GM19372 (cell line): ENCODE data around the gene RNPEP.
"Not testable (repeated sequence)": the region's sequence is repeated elsewhere in the genome, so short reads cannot be mapped to it uniquely, and the experiment has no call there.

Experiments used
- ATAC-seq: cut with Tn5 transposase; IDR thresholded peaks from one replicate; pipeline ENCODE4 v1.9.1; 2021; ENCODE audit warnings: mild to moderate bottlenecking, low read depth, moderate library complexity; ENCODE audit not compliant: unreplicated experiment

RNPEP gene

DNA sequence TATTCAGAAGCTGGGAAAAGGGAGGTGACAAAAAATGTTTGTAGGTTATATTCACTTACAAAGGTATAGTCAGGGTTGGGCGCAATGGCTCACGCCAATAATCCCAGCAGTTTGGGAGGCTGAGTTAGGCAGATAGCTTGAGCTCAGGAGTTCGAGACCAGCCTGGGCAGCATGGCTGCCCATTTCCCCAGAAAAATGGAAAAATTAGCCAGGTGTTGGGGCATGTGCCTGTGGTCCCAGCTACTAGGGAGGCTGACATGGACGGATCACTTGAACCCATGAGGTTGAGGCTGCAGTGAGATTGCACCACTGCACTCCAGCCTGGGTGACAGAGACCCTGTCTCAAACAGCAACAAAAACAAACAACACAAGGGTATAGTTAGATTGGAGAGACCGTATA lies 24.1 kb upstream of the RNPEP start:
- no peak for ATAC-seq

GRCh38 chr1:201962382-201962781 lies 20.1 kb upstream of the RNPEP start:
- not testable (repeated sequence) for ATAC-seq

DNA sequence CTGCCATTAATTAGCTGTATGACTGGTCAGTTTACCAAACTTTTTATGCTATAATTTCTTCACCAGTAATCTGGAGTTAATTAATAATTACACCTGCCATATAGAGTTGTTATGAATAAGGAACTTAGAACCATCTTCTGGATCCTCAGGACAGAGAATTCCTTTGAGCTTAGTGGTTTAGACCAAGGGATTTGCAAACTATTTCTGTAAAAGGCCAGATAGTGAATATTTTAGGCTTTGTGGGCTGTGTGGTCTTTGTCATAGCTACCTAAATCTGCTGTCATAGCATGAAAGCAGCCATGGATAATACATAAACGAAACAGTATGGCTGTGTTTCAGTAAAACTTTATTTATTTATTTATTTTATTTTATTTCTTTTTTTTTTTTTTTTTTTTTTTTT lies 18.2 kb upstream of the RNPEP start:
- no peak for ATAC-seq

DNA sequence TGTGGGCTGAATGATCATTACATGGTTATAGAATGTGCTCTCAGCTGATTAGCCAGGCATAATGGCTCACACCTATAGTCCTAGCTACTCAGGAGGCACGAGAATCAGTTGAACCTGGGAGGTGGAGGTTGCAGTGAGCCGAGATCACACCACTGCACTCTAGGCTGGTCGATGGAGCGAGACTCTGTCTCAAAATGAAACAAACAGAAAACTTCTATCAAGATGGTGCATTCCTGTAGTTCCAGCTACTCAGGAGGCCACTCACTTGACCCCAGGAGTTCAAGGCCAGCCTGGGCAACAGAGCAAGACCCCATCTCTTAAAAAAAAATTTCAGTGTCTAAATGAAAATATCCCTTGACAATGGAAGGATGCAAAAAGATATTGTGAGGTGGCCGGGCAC lies 16.3 kb upstream of the RNPEP start:
- ATAC-seq, result no peak

GRCh38 chr1:201968202-201968925 lies 14.1 kb upstream of the RNPEP start:
- no peak for ATAC-seq

GRCh38 chr1:201970334-201971159 lies 11.9 kb upstream of the RNPEP start:
- ATAC-seq, result no peak

GRCh38 chr1:201982082-201982622 lies 296 bp upstream of the RNPEP start:
- peak; percentile 23 for ATAC-seq

- no peak for ATAC-seq
Measured at GRCh38 chr1:201983380-201983805, 945 bp downstream of the RNPEP start.

DNA sequence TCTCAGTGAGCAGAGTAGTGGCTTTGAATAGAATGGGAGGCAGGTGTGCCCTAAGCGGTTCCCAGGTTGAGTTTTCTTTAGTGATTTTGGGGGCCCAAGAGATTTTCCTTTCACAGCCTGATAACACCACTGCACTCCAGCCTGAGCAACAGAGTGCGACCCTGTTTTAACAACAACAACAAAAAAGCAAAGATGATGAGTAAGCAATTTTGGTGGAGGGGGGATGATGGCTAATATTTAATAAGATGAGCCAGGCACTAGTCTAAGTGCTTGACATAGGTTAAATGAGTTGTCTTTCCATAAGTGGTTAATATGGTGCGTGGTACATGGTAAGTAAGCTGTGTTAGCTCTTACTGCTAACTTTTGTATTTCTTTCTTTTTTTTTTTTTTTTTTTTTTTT lies 2.0 kb downstream of the RNPEP start:
- ATAC-seq, result no peak

- no peak for ATAC-seq
Measured at GRCh38 chr1:201985355-201985754, 2.9 kb downstream of the RNPEP start.

- no peak for ATAC-seq
Measured at GRCh38 chr1:201988601-201989000, 6.2 kb downstream of the RNPEP start.

DNA sequence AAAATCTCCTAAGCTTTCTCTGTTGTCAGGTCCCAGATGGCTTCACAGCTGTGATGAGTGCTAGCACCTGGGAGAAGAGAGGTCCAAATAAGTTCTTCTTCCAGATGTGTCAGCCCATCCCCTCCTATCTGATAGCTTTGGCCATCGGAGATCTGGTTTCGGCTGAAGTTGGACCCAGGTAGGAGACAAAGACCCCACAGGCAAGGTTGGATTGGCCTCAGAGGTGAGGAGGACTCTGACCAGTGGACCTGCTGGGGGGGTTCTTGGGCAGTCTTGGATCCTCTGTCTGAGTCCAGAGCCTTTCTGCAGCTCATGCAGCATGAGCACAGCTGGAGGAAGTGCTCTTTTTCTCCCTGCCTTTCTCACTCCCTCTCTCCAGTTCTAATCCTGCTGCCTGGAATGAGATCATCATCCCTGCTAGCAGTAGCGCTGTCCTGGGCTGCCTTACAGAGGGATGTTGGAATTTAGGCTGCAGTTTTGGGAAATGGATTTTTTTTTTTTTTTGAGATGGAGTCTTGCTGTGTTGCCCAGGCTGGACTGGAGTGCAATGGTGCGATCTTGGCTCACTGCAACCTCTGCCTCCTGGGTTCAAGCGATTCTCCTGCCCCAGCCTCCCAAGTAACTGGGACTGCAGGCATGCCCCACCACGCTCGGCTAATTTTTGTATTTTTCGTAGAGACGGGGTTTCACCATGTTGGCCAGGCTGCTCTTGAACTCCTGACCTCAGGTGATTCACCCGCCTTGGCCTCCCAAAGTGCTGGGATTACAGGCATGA lies 7.1 kb downstream of the RNPEP start:
- ATAC-seq, result no peak

DNA sequence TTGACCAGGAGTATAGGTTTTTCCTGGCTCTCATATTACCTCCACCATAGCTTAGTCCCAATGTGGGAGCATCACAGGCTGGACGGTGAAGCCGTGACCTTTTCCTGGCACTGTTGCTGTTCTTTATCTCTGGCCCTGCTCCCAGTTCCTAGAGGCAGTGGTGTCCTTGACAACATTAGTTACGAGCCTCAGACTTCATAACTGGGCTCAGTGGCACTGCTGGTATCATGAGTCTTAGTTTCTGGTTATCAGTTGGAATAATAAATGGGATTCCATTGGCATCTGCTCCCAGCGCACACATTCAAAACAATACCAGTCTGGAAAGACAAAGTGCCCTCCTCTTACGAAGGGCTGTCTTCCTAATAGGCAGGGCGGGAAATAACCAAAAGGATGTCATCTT lies 8.0 kb downstream of the RNPEP start:
- ATAC-seq, result no peak

DNA sequence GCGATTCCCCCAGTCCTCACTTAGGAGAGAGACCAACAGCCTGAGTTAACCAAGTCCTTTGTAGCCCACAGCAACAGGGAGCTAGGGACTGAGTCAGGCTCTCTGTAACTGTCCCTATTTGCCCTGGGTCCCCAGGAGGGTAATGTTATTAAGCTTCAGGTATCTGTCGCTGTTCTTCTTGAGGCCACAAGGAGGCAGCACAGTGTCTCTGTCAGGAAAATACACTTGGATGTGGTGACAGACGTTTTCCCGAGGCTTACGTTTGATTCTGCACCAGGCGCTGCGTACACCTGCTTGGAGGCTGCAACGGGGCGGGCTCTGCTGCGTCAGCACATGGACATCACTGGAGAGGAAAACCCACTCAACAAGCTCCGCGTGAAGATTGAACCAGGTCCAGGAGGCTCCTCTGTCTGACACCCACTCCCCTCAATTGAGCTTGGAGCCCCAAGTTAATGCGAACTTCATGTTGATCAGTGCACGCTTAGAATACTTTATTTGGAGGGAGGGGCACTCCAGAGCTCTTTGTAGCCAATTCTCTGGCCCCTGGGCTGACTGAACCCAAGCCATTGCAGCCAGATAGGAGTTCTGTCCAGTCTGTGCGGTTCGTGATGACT lies 17.3 kb downstream of the RNPEP start:
- ATAC-seq, result no peak

DNA sequence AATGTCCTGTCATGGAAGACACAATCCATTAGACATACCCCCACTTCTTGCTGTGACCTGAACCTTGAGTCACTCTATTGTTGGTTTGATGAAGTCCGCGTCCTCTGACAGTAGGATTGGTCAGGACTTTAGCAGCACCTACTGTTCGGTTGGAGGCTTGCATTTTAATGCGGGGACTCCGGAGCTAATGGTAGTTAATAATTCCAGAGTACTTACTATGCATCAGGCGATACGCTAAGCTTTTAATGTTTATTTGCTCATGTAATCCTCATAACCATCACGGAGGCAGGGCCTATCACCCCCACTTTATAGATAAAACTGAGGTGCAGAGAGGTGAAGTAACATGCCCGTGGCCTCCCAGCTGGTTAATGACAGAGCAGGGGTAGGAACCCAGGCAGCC lies 20.1 kb downstream of the RNPEP start:
- no peak for ATAC-seq

DNA sequence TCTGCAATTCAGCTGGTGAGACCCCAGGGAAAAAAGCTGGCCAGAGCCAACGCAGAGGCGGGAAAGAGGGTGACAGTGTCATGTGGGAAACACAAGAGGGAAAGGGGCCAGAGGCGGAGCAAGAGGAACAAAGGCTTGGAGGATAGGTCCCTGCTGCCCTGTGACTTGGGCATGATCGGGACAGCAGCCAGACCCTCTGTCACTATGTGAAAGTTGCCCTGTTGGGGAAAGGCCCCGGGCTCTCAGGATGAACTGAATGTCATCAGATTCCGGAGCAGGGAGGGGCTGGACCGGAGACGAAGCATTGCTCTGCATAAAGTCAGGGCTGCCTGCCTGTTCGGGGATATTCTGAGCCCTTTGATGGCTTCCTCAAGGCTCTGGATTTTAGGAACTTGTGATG lies 22.3 kb downstream of the RNPEP start:
- ATAC-seq, result no peak

- ATAC-seq, result no peak
Measured at GRCh38 chr1:202005958-202006357, 23.5 kb downstream of the RNPEP start.

DNA sequence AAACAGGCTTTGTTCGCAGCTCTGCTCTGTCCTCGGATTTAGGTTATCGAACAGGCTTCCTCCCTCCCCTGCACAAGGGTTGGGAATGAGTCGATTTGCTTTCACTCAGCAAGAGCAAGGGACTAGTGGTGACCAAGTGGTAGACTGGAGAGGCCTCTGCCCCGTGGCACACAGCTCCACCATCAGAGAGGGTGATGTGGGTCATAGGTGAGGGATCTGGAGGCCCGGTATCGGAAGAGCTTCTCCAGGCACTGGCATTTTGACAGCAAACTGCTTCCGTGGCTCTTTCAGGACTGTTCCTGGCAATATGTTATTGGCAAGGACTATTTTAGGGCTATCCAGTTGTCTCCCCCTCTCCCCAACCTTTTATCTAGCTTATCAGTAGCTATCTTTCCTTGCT lies 24.9 kb downstream of the RNPEP start:
- ATAC-seq, result no peak

GRCh38 chr1:202007805-202008489 lies 25.5 kb downstream of the RNPEP start:
- ATAC-seq, result no peak
